ENCODE measurements around the gene ATR.

DNA sequence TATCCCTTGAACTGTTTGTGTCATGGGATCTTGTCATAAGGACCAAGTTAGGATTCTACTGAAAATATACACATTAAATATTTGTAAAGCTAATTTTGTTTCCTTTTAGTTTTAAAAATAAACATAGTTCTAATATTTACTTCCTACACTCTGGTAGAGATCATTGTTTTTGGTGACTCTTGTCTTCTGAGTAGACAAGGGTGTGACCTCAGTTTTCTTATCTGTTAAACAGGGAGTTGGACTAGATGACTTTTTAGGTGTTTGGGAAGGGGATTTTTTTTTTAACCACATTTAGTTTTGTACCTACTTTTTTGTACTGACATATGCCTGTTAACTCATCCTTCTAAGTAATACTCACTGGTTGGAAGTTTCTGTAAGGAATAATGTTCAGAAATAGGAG, 48.4 kb upstream of the ATR start:
- TF ChIP-seq, protein P1, sequence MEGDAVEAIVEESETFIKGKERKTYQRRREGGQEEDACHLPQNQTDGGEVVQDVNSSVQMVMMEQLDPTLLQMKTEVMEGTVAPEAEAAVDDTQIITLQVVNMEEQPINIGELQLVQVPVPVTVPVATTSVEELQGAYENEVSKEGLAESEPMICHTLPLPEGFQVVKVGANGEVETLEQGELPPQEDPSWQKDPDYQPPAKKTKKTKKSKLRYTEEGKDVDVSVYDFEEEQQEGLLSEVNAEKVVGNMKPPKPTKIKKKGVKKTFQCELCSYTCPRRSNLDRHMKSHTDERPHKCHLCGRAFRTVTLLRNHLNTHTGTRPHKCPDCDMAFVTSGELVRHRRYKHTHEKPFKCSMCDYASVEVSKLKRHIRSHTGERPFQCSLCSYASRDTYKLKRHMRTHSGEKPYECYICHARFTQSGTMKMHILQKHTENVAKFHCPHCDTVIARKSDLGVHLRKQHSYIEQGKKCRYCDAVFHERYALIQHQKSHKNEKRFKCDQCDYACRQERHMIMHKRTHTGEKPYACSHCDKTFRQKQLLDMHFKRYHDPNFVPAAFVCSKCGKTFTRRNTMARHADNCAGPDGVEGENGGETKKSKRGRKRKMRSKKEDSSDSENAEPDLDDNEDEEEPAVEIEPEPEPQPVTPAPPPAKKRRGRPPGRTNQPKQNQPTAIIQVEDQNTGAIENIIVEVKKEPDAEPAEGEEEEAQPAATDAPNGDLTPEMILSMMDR (IDR thresholded peaks at IDR 0.05), result no peak
- TF ChIP-seq POLR2A (IDR thresholded peaks at IDR 0.05), result no peak

Measured in heart left ventricle (tissue), 13 donors.